ENCODE measurements around the gene NAMPT.
"Not testable (repeated sequence)": the region's sequence is repeated elsewhere in the genome, so short reads cannot be mapped to it uniquely, and the experiment has no call there.

Gene NAMPT

GRCh38 chr7:106239406-106239805 is 45.4 kb downstream of the NAMPT start:
- no peaks in the 10 kb centered on the region for H3K36me3 Mint-ChIP-seq
- ATAC-seq: no peak
- no peak overlapping the region for H3K27ac Mint-ChIP-seq

DNA sequence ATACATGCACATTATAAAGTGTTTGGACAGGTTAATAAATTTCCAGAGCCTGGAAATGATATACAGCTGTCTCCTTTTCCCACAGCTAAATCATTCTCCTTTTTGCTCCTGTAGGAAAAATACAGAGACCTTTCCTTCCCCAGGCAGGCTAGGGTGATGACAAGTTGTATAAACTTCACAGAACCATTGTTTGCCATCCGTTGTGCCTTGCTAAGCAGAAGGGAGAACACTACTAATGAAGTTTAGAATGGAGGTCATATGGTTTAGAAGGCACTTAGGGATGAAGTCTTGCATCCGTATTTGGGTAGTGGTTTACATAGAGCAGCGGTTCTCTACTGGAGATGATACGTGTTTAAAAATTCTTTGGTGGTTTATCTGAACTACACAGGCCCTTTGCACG is 46.0 kb downstream of the NAMPT start:
- H3K27ac Mint-ChIP-seq: no peak overlapping the region
- peaks cover 3% of the 10 kb centered on the region for H3K9me3 Mint-ChIP-seq
- no peaks in the 10 kb centered on the region for H3K36me3 Mint-ChIP-seq
- H3K27me3 Mint-ChIP-seq: no peaks in the 10 kb centered on the region
- no peak for ATAC-seq
- H3K4me3 Mint-ChIP-seq: no peak overlapping the region
- H3K4me1 Mint-ChIP-seq: no peaks in the 10 kb centered on the region

More at GRCh38 chr7:106239406-106239805, 45.4 kb downstream of the NAMPT start:
- no peaks in the 10 kb centered on the region for H3K27me3 Mint-ChIP-seq
- peaks cover 8% of the 10 kb centered on the region for H3K9me3 Mint-ChIP-seq
- H3K4me1 Mint-ChIP-seq: no peaks in the 10 kb centered on the region
- H3K4me3 Mint-ChIP-seq: no peak overlapping the region

GRCh38 chr7:106236065-106236464 is 48.7 kb downstream of the NAMPT start:
- H3K4me1 Mint-ChIP-seq: no peaks in the 10 kb centered on the region
- no peaks in the 10 kb centered on the region for H3K36me3 Mint-ChIP-seq
- no peak overlapping the region for H3K27ac Mint-ChIP-seq
- no peak for ATAC-seq
- peaks cover 16% of the 10 kb centered on the region for H3K27me3 Mint-ChIP-seq
- no peak overlapping the region for H3K4me3 Mint-ChIP-seq
- no peaks in the 10 kb centered on the region for H3K9me3 Mint-ChIP-seq

- no peak overlapping the region for H3K27ac Mint-ChIP-seq
- ATAC-seq: no peak
- no peaks in the 10 kb centered on the region for H3K9me3 Mint-ChIP-seq
- no peaks in the 10 kb centered on the region for H3K36me3 Mint-ChIP-seq
- H3K4me1 Mint-ChIP-seq: no peaks in the 10 kb centered on the region
- no peak overlapping the region for H3K4me3 Mint-ChIP-seq
- peaks cover 21% of the 10 kb centered on the region for H3K27me3 Mint-ChIP-seq
Measured at GRCh38 chr7:106234425-106234824, 50.4 kb downstream of the NAMPT start.

GRCh38 chr7:106231856-106232490 is 52.8 kb downstream of the NAMPT start:
- ATAC-seq: no peak
- no peaks in the 10 kb centered on the region for H3K9me3 Mint-ChIP-seq
- peaks cover 37% of the 10 kb centered on the region for H3K27me3 Mint-ChIP-seq
- no peaks in the 10 kb centered on the region for H3K36me3 Mint-ChIP-seq
- no peak overlapping the region for H3K4me3 Mint-ChIP-seq
- H3K27ac Mint-ChIP-seq: no peak overlapping the region
- H3K4me1 Mint-ChIP-seq: no peaks in the 10 kb centered on the region

DNA sequence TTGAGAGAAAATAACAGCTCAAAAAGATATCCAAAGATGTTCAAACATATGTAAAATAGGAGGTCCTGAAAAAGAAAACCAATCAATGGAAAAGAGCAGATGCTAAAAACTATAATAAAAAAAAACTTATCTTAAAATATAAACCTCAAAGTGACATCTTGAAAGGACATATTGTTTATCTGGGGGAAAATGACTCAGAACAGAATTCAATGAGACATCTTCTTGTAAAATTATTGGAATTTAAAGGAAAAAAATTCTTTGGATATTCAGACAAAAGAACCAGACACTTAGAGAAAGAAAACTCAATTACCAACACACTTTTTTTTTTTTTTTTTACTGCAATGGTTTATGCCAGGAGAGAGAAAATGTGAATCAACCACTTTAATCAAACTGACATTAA is 58.9 kb downstream of the NAMPT start:
- no peaks in the 10 kb centered on the region for H3K36me3 Mint-ChIP-seq
- H3K27me3 Mint-ChIP-seq: peaks cover 30% of the 10 kb centered on the region
- H3K9me3 Mint-ChIP-seq: no peaks in the 10 kb centered on the region
- H3K4me3 Mint-ChIP-seq: no peak overlapping the region
- no peak overlapping the region for H3K27ac Mint-ChIP-seq
- ATAC-seq: no peak
- no peaks in the 10 kb centered on the region for H3K4me1 Mint-ChIP-seq

DNA sequence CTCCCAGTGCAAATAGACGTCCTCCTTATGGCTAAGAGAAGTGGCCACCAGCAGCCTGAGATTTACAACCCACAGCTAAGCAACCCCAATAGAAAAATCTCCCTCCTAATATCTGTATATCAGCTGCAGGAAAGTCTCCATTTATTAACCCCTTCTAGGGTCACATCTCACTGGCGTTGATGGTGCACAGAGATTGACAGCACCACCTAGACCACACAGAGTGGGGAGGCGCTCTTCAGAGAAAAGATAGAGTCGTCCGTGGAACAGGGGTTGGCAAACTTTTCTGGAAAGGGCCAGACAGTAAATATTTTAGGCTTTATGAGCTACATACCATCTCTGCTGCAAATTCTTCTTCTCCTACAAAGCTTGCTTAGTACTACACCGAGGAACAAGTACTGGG is 60.0 kb downstream of the NAMPT start:
- Mint-ChIP-seq H3K27ac (no peak overlapping the region), H3K36me3 (no peaks in the 10 kb centered on the region), H3K27me3 (peaks cover 28% of the 10 kb centered on the region), H3K9me3 (no peaks in the 10 kb centered on the region), H3K4me1 (no peaks in the 10 kb centered on the region), H3K4me3 (no peak overlapping the region)
- ATAC-seq: no peak

GRCh38 chr7:106223156-106223555 is 61.6 kb downstream of the NAMPT start:
- Mint-ChIP-seq H3K36me3 (no peaks in the 10 kb centered on the region), H3K4me3 (no peak overlapping the region), H3K27me3 (peaks cover 11% of the 10 kb centered on the region), H3K27ac (no peak overlapping the region), H3K4me1 (no peaks in the 10 kb centered on the region), H3K9me3 (no peaks in the 10 kb centered on the region)
- ATAC-seq: no peak

DNA sequence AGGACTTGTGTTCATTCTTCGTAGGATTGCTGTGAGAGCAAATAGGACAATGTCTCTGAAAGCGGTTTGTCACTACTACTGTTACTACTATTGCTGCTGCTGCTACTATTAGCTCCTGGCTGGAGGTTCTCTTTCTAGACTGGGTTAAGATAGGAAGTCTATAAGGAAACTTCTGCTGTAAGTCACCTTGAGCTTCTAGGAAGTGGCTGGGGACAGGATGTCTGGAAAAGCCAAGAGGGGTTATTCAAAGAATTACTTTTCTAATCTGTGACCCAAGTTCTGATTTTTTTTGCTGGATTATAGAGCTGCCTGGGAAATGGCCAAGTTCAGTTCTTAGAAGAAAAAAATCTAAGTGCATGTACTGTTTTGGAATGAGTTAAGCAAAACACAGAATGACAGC is 62.2 kb downstream of the NAMPT start:
- H3K9me3 Mint-ChIP-seq: no peaks in the 10 kb centered on the region
- H3K4me3 Mint-ChIP-seq: no peak overlapping the region
- no peak for ATAC-seq

GRCh38 chr7:106220307-106220706 is 64.5 kb downstream of the NAMPT start:
- no peak for ATAC-seq
- Mint-ChIP-seq H3K27ac (no peak overlapping the region), H3K27me3 (peaks cover 18% of the 10 kb centered on the region), H3K36me3 (no peaks in the 10 kb centered on the region), H3K4me1 (no peaks in the 10 kb centered on the region), H3K9me3 (no peaks in the 10 kb centered on the region), H3K4me3 (no peak overlapping the region)

More for the DNA sequence above, 62.2 kb downstream of the NAMPT start:
- Mint-ChIP-seq H3K4me1 (no peaks in the 10 kb centered on the region), H3K36me3 (no peaks in the 10 kb centered on the region), H3K27me3 (peaks cover 8% of the 10 kb centered on the region), H3K27ac (no peak overlapping the region)

- Mint-ChIP-seq H3K4me1 (no peaks in the 10 kb centered on the region), H3K4me3 (no peak overlapping the region), H3K9me3 (no peaks in the 10 kb centered on the region), H3K36me3 (no peaks in the 10 kb centered on the region), H3K27ac (no peak overlapping the region), H3K27me3 (peaks cover 10% of the 10 kb centered on the region)
- peak; percentile 14 for ATAC-seq
Measured at GRCh38 chr7:106219170-106219569, 65.6 kb downstream of the NAMPT start.

- Mint-ChIP-seq H3K27me3 (peaks cover 10% of the 10 kb centered on the region), H3K9me3 (no peaks in the 10 kb centered on the region), H3K4me1 (no peaks in the 10 kb centered on the region), H3K4me3 (no peak overlapping the region), H3K27ac (no peak overlapping the region), H3K36me3 (no peaks in the 10 kb centered on the region)
- no peak for ATAC-seq
Measured at GRCh38 chr7:106218546-106218945, 66.2 kb downstream of the NAMPT start.

DNA sequence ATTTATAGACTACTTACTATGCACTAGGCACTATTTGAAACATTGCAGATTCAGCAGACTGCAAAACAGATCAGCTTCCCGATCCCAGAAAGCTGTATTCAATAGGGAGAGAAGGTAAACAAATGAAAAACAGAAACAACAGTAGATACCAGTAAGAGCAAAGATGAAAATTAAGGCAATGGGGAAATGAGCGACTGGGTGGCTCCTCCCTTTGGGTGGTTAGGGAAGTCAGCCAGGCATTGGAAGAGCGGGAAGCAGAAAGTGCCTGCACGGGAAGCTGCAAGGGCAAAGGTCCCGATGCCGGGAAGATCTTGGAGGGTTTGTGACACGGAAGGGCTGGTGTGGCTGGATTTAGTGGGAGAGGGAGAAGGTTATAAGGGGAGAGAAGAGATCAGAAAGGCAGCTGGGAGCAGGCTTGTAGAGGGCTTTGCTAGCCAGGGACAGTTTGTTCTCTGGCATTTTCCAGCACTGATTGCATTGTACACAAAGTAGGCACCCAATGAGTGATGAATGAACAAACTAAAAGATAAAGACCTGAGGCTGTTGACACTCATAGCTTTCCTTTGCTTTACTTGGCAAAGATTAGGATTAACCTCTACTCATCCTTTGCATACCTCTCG is 67.8 kb downstream of the NAMPT start:
- Mint-ChIP-seq H3K27ac (no peak overlapping the region), H3K27me3 (peaks cover 20% of the 10 kb centered on the region)
- no peak for ATAC-seq

GRCh38 chr7:106216517-106216922 is 68.3 kb downstream of the NAMPT start:
- H3K9me3 Mint-ChIP-seq: no peaks in the 10 kb centered on the region
- H3K4me1 Mint-ChIP-seq: no peaks in the 10 kb centered on the region

More for the DNA sequence above, 67.8 kb downstream of the NAMPT start:
- Mint-ChIP-seq H3K9me3 (no peaks in the 10 kb centered on the region), H3K36me3 (no peaks in the 10 kb centered on the region), H3K4me1 (no peaks in the 10 kb centered on the region), H3K4me3 (no peak overlapping the region)

GRCh38 chr7:106215868-106216516 is 68.8 kb downstream of the NAMPT start:
- Mint-ChIP-seq H3K27ac (no peak overlapping the region), H3K4me3 (no peak overlapping the region), H3K9me3 (no peaks in the 10 kb centered on the region), H3K27me3 (peaks cover 20% of the 10 kb centered on the region), H3K36me3 (no peaks in the 10 kb centered on the region), H3K4me1 (no peaks in the 10 kb centered on the region)
- no peak for ATAC-seq

More at GRCh38 chr7:106216517-106216922, 68.3 kb downstream of the NAMPT start:
- no peak for ATAC-seq
- Mint-ChIP-seq H3K36me3 (no peaks in the 10 kb centered on the region), H3K4me3 (no peak overlapping the region), H3K27ac (no peak overlapping the region), H3K27me3 (peaks cover 20% of the 10 kb centered on the region)

- not testable (repeated sequence) for H3K36me3 Mint-ChIP-seq, H3K4me1 Mint-ChIP-seq, H3K4me3 Mint-ChIP-seq, ATAC-seq, H3K9me3 Mint-ChIP-seq, H3K27ac Mint-ChIP-seq
- peaks cover 25% of the 10 kb centered on the region for H3K27me3 Mint-ChIP-seq
Measured at GRCh38 chr7:106208944-106209343, 75.8 kb downstream of the NAMPT start.

Measured in stimulated activated memory B cell treated with anti-CD40 and anti-IgM and Interleukin-4, amounts not matched to agents 10 μg/mL and 1 μg/mL and 100 μg/mL, for 72 hours (primary cell).